HepG2 (cell line): ENCODE data around the gene F12.

Experiments used
- BRCA1 ChIP-seq: sonication (generic); formaldehyde crosslinking; IDR thresholded peaks from 2 replicates; pipeline ENCODE4 v1.4.0; 2020; ENCODE audit warnings: missing genetic modification reagents
- MEIS1 ChIP-seq: sonication (generic); formaldehyde crosslinking; IDR thresholded peaks from 2 replicates; pipeline ENCODE4 v1.9.0; 2021; ENCODE audit warnings: mild to moderate bottlenecking, missing genetic modification reagents, moderate library complexity, borderline replicate concordance
- SUZ12 ChIP-seq: fragments of 150-350 bp; IDR thresholded peaks from 2 replicates; pipeline ENCODE4 v1.6.1; 2014; ENCODE audit warnings: low read depth, low read length

DNA sequence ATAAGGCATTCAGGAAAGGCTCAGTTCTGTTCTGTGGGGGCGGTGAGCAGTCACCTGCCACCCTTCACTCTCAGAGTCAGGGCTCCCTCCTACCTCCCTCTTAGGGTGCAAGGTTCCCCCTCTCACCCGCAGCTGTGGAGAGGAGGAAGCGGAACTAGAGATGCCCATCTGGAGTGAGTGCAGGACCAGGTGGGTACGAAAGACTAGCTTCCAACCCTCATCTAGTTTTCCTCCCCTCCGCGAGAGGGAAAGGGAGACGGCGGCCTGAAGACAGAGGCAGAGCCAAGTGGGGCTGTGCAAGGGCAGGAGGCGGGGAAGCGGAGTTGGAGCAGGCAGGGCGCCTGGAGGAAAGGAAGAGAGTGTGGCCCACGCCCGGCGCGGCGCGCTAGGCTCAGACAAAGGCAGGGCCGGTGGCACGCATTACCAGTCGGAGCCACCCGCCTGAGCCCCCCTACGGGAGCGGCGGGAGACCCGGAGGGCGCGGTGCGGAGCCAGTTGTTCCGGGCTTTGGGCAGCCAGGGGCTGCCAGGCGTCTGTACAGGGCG is 44.6 kb upstream of the F12 start:
- TF ChIP-seq MEIS1 (CRISPR knock-in tag) (no peak), BRCA1 (CRISPR knock-in tag) (no peak), SUZ12 (no peak)
